GM19193 (cell line): ENCODE results near the gene NRG3.

ENCODE experiments used
- POLR2A ChIP-seq: IDR thresholded peaks from 4 replicates; pipeline ENCODE4 v1.6.1; 2011; ENCODE audit not compliant: insufficient read depth, insufficient read length; ENCODE audit errors: extremely low read depth

The NRG3 gene

DNA sequence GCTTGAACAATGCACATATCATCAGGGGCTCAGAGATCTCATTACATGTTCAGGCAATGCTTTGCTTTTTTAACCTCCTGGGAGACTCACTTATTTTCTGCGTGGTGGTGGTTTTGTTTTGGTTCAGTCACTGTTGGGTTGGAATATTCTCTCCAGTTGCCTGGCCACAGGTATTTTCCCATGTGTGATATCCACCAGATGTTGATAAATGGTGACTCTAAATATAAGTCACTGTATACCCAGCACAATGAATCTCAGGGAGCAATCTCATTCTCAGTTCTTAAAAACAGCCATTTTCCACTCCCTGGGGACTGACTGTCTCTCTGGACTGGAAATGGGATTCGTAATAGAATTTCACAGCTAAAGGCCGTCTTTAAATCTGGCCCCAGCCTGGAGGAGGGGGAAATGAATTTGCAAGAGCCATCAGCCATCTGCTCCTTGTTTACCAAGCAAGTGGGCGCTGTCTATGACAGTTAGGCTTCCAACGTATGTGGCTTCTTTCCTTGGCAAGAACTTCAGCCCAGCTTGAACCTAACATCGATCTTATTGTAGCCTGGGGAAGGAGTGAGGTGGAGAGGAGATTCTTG is 1106.2 kb downstream of the NRG3 start:
- no peak for TF ChIP-seq POLR2A

DNA sequence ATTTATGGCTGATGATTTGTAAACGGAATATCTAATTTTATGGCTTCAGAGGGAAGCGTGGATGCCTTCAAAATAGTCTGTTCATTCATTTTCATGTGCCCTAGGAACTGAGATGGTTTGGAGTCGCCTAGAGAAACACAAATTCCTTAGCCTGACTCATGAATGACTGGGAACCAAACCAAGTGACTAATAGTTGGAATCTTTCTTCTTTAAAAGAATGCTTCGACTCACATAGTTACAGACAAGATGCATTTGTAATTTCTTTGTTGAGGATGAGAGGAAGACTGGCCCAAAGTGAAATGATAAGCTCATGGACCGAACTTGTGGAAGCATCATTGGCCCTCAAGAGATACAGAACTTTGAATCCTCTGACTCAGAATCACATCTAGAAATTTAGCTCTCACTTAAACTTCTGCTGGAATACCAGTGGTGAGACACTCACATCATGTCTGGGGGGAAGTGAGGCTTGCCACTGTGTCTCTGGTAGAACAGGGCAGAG is 1107.2 kb downstream of the NRG3 start:
- no peak for TF ChIP-seq POLR2A

DNA sequence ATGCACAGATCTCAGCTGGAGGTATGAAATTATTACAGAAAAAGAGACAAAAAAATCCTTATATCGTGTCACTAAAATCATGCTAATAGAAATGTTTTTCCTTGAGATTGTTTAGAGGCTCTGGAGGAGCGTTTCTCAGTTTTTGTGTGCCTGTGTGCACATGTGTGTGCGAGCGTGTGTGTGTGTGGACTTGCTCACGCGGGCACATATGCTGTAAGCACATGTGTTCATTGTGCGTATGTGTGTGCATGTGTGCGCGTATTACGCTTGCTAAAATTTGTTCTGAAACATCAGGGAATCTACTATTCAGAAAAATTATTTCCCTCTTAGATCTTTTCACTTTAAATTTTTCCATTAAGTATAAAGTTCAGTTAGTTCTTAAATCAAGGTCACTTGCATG is 1111.2 kb downstream of the NRG3 start:
- TF ChIP-seq POLR2A = no peak

DNA sequence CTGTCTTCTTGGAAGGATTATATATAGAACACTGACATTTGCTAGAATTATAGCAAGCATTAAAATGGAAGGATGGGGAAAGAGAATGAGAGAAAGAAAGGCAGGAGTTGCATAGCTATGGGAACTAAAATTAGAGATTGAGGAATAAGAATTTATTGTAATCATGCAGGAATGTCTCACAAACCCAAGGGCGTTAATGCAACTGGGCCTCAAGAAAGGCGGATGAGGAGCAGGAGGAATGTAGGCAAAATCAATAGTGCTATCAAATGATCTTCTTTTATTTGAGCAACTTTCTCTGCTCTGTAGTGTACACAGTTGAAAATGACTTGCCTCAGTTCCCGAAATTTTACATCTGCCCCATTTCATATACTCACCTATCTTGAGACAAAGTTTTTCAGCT is 1132.5 kb downstream of the NRG3 start:
- no peak for TF ChIP-seq POLR2A

DNA sequence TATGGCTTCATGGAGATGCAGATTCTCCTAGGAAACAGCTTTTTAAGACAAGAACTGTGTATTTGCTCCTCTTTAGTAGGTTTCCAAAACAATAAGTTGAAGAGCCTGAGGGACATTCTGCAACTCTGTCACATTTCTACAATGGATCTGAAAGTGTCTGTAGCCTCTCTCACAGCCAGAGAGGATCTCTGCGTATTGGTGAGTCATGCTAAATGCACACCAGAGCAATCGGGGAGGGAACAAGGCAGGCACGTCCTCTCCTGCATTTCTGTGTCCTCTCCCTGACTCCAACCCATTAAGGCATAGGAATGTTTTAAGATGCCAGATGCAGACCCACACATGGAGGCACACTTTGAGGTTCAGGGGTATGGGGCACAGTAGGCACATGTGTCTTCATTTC is 1137.9 kb downstream of the NRG3 start:
- TF ChIP-seq POLR2A = no peak

DNA sequence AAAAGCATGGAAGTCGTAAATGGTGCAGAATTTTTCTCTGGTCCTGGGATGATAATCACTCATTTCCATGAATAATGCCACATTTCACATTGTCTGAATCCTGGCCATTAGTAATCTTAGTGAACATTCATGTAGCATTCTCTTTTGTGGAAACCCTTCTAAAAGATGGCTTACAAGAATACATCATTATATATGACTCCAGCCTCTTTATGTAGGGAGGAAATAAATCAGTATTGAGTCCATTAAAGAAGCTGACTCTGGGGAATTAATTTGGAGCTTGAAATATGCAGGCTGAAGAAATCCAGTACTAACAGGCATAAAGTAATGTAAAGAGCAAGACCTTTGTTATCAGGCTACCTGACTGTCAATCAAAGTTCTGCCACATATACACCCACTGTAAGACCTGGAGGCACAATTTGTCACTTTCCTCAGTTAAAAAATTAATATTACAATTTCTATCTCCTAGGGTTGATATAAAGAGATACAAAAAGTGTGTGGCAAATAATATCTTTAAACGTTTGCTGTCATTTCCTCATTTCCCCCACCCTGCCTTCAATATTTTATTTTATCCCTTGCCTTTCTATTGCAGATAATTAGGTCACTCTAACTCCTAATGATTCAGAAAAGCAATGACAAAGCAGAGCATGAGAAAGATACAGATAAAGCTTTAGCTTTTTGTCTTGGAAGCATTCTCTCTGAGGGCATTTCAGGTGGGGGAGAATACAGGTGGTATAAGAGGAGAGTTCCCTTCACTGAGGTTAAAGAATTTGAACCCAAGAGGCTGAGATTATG is 1142.3 kb downstream of the NRG3 start:
- no peak for TF ChIP-seq POLR2A

DNA sequence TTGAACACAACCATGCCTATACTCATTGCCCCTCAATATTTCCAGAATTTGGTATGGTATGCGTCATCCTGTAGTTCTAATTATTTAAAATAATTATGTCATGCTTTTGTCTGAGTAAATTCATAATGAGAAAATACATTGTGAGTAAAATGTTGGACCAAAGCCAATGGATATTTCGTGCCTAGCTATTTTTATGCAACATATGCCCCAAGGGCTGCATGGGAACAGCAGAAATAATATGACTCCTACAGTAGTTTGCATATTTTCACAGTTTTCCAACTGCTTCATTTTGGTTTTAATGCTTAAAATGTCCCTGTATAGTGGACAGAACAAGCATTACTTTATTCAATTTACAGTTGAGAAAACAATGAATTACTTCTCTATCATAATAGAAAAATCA is 1148.7 kb downstream of the NRG3 start:
- no peak for TF ChIP-seq POLR2A
